PC-9 (cell line): ENCODE results near the gene UCP3.

Experiments used
- EZH2 ChIP-seq: fragments of 200-600 bp; sonication (generic); IDR thresholded peaks from 2 replicates; pipeline ENCODE4 v1.8.0; 2017; ENCODE audit warnings: antibody characterized with exemption, low read depth
- TF ChIP-seq, protein P1 (sequence below): fragments of 200-600 bp; sonication (generic); conservative IDR thresholded peaks from 2 replicates; pipeline ENCODE4 v1.6.1; 2017; ENCODE audit warnings: mixed run types, antibody characterized with exemption, mild to moderate bottlenecking, moderate library complexity

DNA sequence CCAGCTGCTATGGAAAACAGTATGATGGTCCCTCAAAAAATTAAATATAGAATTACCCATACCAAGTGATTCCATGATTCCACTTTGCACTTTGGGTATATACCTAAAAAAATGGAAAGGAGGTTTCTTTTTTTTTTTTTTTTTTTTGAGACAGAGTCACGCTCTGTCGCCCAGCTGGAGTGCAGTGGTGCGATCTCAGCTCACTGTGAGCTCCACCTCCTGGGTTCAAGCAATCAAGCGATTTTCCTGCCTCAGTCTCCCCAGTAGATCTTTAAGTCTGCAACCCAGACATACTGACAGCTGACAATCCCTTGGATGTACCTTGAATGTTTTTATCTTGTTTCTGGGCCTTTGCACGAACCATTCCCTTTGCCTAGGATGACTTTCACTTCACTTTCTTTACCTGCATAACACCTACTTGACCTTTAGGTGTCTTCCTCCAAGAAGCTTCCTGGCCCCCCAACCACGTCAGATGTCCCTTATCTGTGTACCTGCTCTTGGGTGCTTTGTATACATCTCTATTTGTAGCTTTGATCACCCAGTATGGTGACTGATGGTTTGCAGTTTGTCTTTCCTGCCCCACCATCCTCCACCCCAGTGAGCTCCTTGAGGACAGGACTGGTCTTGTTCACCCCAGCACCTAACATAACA, 11.6 kb downstream of the UCP3 start:
- TF ChIP-seq, protein P1, sequence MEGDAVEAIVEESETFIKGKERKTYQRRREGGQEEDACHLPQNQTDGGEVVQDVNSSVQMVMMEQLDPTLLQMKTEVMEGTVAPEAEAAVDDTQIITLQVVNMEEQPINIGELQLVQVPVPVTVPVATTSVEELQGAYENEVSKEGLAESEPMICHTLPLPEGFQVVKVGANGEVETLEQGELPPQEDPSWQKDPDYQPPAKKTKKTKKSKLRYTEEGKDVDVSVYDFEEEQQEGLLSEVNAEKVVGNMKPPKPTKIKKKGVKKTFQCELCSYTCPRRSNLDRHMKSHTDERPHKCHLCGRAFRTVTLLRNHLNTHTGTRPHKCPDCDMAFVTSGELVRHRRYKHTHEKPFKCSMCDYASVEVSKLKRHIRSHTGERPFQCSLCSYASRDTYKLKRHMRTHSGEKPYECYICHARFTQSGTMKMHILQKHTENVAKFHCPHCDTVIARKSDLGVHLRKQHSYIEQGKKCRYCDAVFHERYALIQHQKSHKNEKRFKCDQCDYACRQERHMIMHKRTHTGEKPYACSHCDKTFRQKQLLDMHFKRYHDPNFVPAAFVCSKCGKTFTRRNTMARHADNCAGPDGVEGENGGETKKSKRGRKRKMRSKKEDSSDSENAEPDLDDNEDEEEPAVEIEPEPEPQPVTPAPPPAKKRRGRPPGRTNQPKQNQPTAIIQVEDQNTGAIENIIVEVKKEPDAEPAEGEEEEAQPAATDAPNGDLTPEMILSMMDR: no peak
- TF ChIP-seq EZH2: no peak
